SK-N-SH (cell line): ENCODE measurements around the gene ABHD1.

Experiments used
- CTCF ChIP-seq: fragments of 200-600 bp; sonication (generic); IDR thresholded peaks from 2 replicates; pipeline ENCODE4 v1.6.1; 2017; ENCODE audit warnings: antibody characterized with exemption, mild to moderate bottlenecking, moderate library complexity
- ELF1 ChIP-seq: IDR thresholded peaks from 2 replicates; pipeline ENCODE4 v1.4.0; 2012
- EZH2phosphoT487 ChIP-seq: fragments of 200-600 bp; sonication (generic); IDR thresholded peaks from 2 replicates; pipeline ENCODE4 v1.6.1; 2017; ENCODE audit warnings: low read depth, mixed run types, mild to moderate bottlenecking, antibody characterized with exemption, moderate library complexity, borderline replicate concordance
- GABPA ChIP-seq: IDR thresholded peaks from 2 replicates; pipeline ENCODE4 v1.4.0; 2012; ENCODE audit warnings: low read depth, mild to moderate bottlenecking
- MAX ChIP-seq: IDR thresholded peaks from 2 replicates; pipeline ENCODE4 v1.4.0; 2012; ENCODE audit warnings: low read depth
- NRF1 ChIP-seq: IDR thresholded peaks from 2 replicates; pipeline ENCODE4 v1.6.1; 2012; ENCODE audit warnings: low read depth, mild to moderate bottlenecking, low read length
- POLR2AphosphoS5 ChIP-seq: IDR thresholded peaks from 2 replicates; pipeline ENCODE4 v1.6.1; 2012; ENCODE audit warnings: low read depth, low read length
- RCOR1 ChIP-seq: fragments of 150-350 bp; IDR thresholded peaks from 2 replicates; pipeline ENCODE4 v1.6.1; 2017; ENCODE audit warnings: antibody characterized with exemption, low read length
- REST ChIP-seq: IDR thresholded peaks from 2 replicates; pipeline ENCODE4 v1.6.1; 2012; ENCODE audit warnings: mild to moderate bottlenecking, low read depth, low read length, moderate library complexity
- RFX5 ChIP-seq: IDR thresholded peaks from 2 replicates; pipeline ENCODE4 v1.6.1; 2012; ENCODE audit warnings: mild to moderate bottlenecking, improper control_type of control experiment, low read length
- RXRA ChIP-seq: IDR thresholded peaks from 2 replicates; pipeline ENCODE4 v1.4.0; 2012; ENCODE audit warnings: low read depth, mild to moderate bottlenecking, borderline replicate concordance
- YY1 ChIP-seq: IDR thresholded peaks from 2 replicates; pipeline ENCODE4 v1.4.0; 2012; ENCODE audit warnings: low read depth, mild to moderate bottlenecking
- TF ChIP-seq, protein P1 (sequence below): fragments of 150-350 bp; IDR thresholded peaks from 2 replicates; pipeline ENCODE4 v1.6.1; 2017; ENCODE audit warnings: antibody characterized with exemption, low read length, low read depth, borderline replicate concordance
- TF ChIP-seq, protein P2 (sequence below): IDR thresholded peaks from 2 replicates; pipeline ENCODE4; 2012

DNA sequence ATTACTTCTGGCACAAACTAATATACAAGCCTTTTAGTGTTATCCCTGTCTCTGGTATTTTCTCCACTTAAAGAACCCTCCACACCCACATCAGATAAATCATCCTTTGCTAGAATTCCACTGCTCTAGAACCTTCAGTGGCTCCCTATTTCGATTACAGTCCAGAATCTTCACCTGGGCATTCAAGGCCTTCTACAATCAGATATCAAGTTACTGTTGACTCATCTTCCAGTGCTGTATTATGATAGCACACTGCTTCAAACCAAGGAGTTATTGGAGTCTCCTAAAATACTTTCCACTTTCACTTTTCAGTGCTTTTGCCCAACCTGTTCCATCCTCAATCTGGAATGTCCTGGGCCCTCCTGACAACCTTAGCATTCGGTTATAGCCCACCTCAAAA lies 8.1 kb upstream of the ABHD1 start:
- TF ChIP-seq REST, result no peak
- no peak for TF ChIP-seq CTCF
- TF ChIP-seq POLR2AphosphoS5, result no peak
- TF ChIP-seq EZH2phosphoT487, result no peak
- TF ChIP-seq, protein P1, sequence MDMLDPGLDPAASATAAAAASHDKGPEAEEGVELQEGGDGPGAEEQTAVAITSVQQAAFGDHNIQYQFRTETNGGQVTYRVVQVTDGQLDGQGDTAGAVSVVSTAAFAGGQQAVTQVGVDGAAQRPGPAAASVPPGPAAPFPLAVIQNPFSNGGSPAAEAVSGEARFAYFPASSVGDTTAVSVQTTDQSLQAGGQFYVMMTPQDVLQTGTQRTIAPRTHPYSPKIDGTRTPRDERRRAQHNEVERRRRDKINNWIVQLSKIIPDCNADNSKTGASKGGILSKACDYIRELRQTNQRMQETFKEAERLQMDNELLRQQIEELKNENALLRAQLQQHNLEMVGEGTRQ, result no peak
- no peak for TF ChIP-seq MAX
- TF ChIP-seq, protein P2, sequence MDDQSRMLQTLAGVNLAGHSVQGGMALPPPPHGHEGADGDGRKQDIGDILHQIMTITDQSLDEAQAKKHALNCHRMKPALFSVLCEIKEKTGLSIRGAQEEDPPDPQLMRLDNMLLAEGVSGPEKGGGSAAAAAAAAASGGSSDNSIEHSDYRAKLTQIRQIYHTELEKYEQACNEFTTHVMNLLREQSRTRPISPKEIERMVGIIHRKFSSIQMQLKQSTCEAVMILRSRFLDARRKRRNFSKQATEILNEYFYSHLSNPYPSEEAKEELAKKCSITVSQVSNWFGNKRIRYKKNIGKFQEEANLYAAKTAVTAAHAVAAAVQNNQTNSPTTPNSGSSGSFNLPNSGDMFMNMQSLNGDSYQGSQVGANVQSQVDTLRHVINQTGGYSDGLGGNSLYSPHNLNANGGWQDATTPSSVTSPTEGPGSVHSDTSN, result no peak
- no peak for TF ChIP-seq NRF1
- TF ChIP-seq RXRA, result no peak
- TF ChIP-seq RFX5, result no peak
- TF ChIP-seq GABPA, result no peak
- no peak for TF ChIP-seq RCOR1
- TF ChIP-seq YY1, result no peak
- TF ChIP-seq ELF1, result no peak
